Measurements from ENCODE around the gene RHBDF1.
"Not testable (repeated sequence)": the region's sequence is repeated elsewhere in the genome, so short reads cannot be mapped to it uniquely, and the experiment has no call there.

RHBDF1 gene

GRCh38 chr16:58491-59439 is 13.7 kb downstream of the RHBDF1 start:
- DNase-seq: no peak

GRCh38 chr16:57711-58110 is 14.7 kb downstream of the RHBDF1 start:
- no peak for DNase-seq

GRCh38 chr16:56231-56927 is 16.1 kb downstream of the RHBDF1 start:
- no peak for DNase-seq

- DNase-seq: no peak
These were observed 16.8 kb downstream of the RHBDF1 start for GRCh38 chr16:55571-56136.

GRCh38 chr16:54237-54581 is 18.2 kb downstream of the RHBDF1 start:
- no peak for DNase-seq

- peak; percentile 98 for DNase-seq
These were observed 18.8 kb downstream of the RHBDF1 start, which contains the start of the genes POLR3K and SNRNP25 for GRCh38 chr16:53346-54236. TSS of gene POLR3K (minus strand) at chr16:53608. CDS start at chr16:53586, 22 bp downstream. TSS of gene SNRNP25 (plus strand) at chr16:53828. CDS start at chr16:54017, 189 bp downstream.

GRCh38 chr16:50769-51591 is 21.5 kb downstream of the RHBDF1 start:
- DNase-seq: no peak

- DNase-seq: no peak
These were observed 25.2 kb downstream of the RHBDF1 start for GRCh38 chr16:47234-47633.

- DNase-seq: not testable (repeated sequence)
These were observed 25.9 kb downstream of the RHBDF1 start for GRCh38 chr16:46510-46909.

GRCh38 chr16:45454-45853 is 27.0 kb downstream of the RHBDF1 start:
- no peak for DNase-seq

GRCh38 chr16:44655-45054 is 27.8 kb downstream of the RHBDF1 start:
- no peak for DNase-seq

- no peak for DNase-seq
These were observed 29.1 kb downstream of the RHBDF1 start for GRCh38 chr16:43294-43693.

GRCh38 chr16:42691-43090 is 29.7 kb downstream of the RHBDF1 start:
- DNase-seq: no peak

- no peak for DNase-seq
These were observed 30.4 kb downstream of the RHBDF1 start for GRCh38 chr16:42069-42457.

GRCh38 chr16:41439-42068 is 30.9 kb downstream of the RHBDF1 start:
- no peak for DNase-seq

GRCh38 chr16:38941-39892 is 33.2 kb downstream of the RHBDF1 start:
- no peak for DNase-seq

- DNase-seq: not testable (repeated sequence)
These were observed 34.2 kb downstream of the RHBDF1 start for GRCh38 chr16:38206-38605.

GRCh38 chr16:37511-37910 is 34.9 kb downstream of the RHBDF1 start:
- DNase-seq: no peak

GRCh38 chr16:36336-36984 is 36.0 kb downstream of the RHBDF1 start:
- no peak for DNase-seq
